GM21515 (cell line): ENCODE data around the gene NOL11.
"Not testable (repeated sequence)": the region's sequence is repeated elsewhere in the genome, so short reads cannot be mapped to it uniquely, and the experiment has no call there.

Experiments used
- ATAC-seq: cut with Tn5 transposase; IDR thresholded peaks from one replicate; pipeline ENCODE4 v1.9.1; 2021; ENCODE audit not compliant: unreplicated experiment

NOL11 gene

DNA sequence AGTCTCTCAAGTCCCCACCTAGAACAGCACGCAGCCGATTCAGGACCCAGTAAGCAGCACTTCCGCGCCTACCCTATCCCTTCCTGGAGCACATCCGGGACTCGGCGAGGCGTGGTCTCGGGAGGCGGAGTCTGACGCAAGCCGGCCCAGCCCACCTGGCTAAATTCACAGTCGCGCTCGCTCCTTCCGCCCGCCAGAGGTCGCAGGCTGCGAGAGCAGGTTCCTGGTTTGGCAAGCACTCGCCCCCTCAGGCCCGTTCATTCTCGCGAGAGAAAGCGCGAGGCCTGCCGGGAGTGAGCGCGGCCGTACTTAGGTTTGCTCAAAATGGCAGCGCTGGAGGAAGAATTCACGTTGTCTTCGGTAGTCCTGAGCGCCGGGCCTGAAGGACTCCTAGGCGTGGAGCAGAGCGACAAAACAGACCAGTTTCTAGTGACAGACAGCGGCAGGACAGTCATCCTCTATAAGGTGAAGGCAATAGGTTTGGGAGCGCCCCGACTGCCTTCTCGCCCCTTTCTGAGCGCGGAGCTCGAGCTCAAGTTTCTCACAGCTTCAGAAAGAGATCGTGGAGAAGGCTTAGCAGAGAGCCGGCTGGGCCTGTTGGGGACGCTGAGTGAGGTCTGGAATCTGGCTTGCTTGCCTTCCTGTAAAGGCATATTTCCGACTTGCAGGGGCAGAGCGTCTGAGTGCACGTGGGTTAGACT, at the start of gene NOL11:
TSS of gene NOL11 (plus strand) at position 313 of the 701 bp plus-strand sequence. CDS start at position 325, 12 bp downstream.
- peak; percentile 98 for ATAC-seq

DNA sequence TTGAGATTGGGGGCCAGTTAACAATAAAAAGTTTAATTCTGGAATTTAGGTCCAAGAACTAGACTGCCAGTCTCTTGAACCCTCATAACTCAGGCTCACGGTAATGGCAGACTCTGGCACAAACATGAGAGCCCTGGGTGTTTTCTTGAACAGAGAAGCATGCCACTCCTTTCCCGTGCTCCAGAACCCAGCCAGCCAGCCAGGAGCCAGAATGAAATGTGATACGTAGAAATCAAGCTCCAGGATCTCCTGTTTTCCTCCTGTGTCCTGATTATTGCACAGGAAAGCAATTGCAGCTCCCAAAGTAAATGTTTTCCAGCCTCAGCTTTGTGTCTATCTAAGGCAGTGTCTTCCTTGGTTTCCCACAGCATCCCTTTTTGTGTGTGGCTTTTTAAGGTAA, 46.2 kb upstream of the NOL11 start:
- no peak for ATAC-seq

DNA sequence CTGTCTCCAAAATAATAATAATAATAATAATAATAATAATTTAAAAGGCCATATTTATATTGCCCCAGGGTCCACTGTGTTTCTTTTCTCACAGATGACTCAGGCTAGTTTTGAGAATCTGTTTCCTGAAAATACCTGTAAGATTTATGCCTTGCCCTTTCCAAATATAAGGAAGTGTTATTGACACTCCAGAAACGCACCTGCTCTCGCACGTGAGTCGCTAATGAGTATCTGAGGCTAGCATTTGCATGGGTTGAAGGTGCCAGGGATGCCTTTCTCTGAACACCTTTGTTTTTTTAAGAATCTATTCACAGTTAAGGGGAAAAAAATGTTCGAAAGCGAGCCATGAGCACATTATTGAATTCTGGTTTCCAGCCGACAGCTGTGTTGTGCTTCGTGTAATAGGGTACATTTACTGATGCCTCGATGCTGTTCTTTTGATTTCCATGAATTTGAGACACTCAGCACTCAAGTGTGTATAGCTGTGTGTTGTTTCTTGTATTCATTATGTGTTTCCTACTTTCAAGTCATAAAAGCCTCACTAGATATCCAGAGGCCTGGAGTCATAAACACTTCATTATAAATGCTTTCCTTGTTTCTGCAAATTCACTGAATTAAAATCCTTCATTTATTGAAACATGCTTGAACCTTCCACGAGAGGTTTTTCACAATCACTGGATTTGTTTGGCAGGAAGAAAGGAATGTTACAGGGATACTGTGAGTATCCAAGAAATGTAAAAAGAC, 45.0 kb upstream of the NOL11 start:
- ATAC-seq = no peak

DNA sequence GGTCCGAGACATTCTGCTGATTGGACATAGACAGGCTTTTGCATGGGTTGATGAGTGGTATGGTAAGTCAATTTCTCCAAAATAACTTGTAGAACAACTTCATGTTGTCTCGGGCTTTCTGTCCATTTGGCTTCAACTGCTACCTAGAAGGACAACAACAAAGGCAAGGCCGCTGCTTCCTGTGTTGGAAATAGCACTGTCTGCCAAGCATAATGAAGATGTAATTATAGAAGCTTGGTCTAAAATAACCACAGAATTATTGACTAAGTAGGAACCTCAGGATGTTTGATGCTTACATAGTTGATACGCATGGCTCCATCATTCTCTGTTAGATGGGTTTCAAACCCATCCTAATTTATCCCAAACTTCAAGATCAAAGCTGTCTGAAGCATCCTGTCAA, 42.3 kb upstream of the NOL11 start:
- ATAC-seq = no peak

DNA sequence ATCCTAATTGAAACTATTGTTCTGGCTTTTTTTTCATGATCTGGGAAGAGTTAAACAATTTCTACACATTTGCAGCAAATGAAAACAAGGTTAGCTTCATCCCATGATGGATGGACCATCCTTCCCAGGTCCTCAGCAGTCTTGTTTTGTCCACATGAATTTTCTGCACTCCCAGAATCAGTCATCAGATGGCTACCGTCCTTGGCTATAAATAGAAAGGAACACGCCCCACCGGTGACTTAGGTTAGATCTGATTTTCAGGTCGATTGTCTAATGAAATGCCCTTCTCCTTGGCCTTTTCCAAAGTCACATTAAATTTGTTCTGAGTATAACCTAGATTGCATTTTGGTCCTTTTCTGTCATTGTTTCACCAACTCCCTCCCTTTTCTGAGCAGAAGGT, 41.4 kb upstream of the NOL11 start:
- ATAC-seq = no peak

DNA sequence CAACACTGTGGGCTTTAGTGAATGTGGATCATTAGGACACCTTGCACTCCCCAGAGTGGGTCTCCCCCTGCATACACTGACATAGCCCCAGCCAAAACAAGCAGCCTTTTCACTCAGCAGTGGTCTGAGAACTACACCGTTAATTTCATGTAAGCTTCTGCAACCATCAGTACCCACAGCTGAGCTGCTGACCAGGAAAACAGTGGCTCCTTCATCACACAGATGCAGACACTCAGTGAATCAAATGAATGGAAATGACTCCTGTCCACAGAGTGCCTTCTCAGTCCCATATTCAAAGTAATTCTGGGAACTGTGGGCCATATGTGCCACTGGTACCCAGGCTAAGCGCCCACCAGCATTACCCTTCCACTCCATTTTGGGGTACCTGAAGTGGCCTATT, 39.3 kb upstream of the NOL11 start:
- no peak for ATAC-seq

DNA sequence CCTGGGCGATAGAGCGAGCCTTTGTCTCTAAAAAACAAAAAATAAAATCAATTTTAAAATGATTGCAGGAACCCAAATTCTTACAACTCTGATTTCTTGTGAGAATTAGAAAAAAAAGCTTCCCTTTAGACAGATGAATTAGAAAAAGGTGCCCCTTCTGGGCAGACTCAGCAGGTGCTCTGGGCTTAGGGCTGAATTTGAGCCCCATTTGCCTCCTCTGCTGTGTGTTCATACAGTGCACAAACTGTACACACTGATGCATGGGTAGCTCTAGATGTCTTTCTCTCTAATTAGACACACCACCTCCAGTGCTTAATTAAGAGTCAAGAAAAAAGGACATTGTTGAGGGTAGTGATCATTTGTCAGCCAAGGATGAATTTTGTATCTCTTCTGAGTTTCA, 38.5 kb upstream of the NOL11 start:
- ATAC-seq = no peak

DNA sequence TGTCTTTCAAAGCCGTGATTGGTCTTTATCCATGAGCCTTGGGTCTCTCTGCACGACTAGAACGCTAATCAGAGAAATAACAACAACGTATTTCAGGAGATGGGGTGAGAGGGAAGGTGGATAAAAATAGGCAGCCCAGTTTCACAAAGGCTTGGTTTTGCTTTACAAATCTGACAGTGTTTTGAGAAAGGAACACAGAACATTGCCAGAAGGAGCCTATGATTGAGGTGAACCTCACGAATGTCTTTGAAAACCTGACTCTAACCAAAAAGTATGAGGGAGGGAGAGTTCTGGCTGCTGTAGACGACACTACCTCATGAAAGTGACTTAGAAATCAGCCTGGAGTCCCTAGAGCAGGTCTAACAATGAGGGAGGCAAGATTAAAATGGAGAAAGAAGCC, 38.0 kb upstream of the NOL11 start:
- ATAC-seq = no peak

DNA sequence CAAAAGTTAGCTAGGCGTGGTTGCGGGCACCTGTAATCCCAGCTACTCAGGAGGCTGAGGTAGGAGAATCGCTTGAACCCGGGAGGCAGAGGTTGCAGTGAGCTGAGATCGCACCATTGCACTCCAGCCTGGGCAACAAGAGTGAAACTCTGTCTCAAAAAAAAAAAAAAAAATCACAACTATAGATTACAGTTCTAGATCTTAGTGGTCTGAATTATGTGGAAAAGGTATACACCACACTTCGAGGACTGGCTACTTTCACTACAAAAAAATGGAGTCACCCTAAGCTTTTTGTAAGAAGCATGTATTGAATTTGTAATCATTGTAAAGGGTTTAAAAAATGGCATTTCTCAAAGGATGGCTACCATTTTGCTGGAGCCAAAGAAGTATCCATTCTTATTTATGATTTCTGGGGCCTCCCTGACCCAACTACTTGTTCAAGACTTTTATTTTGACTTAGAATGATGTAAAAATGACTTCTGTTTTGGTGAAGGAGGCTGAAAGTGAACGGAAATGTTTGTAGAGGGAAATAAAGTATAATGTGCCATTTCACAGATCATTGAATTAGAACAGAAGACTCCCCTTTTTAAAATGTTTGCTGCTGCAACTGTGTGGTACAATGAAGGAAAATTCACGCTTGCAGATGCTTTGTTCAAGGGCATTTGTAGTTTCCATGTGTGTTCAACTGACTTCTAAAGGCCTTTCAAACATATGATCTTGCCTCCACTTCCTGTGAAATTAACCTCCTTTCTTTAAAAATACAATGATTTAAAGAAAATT, 37.1 kb upstream of the NOL11 start:
- ATAC-seq = no peak

DNA sequence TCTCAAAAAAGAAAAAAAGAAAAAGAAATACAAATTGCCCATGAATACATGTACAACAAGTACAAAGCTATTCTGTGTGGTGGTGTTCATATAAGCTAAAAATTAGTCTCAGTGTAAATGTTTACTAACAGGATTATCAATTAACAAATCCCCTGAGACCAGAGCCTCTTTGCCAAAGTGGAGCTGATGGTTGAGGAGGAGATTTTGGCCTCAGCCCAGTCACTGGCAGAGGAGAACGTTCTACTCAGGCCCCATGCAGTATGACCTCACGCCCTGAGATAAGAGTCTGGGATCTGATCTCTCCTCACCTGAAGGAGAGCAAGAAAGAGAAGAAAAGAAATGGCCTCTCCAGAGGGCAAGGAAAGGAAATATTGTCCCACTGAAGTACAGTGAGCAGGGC, 35.5 kb upstream of the NOL11 start:
- ATAC-seq = no peak

DNA sequence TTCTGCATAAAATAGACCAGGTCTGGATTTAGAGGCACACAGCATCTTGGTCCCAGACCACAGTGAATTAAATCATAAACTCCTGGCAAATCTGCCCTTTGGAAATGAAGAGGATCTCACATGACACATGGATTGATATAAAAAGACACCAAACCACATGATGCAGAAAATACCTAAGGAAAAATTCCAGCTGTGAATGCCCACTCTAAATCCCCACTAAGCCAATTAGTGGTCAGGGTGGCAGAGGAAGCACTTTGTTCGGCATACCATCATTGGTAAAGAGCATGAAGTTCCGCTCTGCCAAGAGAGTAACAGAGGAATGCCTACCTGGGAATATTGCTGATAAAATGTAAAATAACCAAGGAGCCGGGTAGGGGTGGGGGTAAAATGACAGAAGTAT, 32.4 kb upstream of the NOL11 start:
- no peak for ATAC-seq

DNA sequence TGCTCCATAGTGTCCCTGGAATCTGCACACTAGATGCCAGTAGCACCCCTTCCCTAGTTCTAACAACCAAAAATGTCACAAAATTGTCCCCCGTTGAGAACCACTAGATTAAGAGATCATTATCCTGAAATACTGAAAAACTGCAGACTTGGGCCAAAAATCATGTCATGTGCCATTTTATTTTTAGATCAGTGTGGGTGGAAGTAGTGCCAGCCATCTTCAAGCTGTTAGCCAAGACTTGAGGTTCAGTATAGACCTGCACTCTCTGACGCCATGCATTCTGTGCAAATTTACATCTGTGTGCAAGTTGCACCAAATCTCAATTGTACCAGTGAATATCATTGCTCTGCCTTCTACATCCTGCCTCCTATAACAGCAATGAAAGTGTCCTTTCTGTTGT, 31.5 kb upstream of the NOL11 start:
- no peak for ATAC-seq

DNA sequence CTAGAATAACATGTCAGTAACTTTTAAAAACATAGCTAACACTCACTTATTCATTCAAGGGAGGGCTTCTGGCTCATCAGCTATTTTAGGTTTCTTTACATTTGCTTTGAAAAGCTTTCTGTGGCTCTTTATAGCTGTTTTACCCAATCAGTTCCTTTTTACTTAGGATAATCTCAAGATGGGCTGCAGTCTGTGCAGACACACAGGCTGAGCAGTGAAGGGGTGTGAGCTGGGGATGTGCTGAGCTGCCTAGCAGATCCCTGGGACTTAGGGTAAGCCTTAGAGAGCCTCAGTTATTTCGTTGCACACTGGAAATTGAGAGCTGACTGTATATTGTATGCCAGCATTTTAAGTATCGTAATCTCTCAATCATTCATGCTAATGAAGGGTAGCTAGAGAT, 30.2 kb upstream of the NOL11 start:
- no peak for ATAC-seq

DNA sequence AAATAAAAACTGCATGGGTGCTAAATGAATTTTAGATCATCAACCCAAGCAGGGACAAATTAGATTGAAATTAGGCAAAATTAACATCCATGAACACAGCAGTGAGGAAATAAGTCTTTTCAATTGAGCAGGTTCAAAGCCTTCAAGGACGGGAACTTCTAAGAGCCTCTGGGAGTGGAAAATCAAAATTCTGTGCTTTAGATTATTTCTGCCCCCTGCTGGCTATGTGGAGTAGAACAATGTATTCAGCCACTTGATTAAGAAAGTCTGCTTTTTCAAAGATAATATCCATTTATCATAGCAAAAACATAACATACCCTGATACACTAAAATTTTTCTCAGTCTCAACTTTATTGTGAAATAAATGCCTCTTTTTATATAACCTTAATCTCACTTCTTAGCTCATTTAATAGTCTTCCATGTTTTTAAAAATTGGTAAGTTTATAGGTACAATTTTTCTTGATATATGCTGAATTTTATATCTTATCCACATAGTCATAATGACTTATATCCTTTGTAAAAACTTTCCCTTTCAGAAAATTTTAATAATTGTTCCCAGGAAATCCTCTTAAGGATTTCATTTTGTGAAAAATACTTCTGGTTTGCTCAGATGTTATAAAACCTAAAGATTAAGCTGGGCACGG, 28.1 kb upstream of the NOL11 start:
- ATAC-seq = no peak

DNA sequence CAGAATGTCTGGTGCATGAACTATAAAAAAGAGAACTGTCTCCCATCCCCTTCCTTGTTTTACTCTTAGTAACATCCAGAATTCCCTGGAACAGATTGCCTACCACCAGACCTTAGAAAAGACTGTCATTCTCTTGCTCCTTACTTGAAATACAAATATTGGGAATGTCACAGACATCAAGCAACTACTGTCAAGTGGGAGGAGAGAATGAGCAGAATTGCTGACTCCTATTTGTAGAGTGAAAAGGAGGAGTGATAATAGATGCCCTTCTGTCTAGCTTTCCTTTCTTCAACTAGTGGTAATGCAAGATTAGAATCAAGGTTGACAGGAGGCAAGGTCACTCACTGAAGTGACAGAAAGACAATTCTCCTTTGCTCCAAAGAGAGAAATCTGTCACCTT, 23.9 kb upstream of the NOL11 start:
- no peak for ATAC-seq

DNA sequence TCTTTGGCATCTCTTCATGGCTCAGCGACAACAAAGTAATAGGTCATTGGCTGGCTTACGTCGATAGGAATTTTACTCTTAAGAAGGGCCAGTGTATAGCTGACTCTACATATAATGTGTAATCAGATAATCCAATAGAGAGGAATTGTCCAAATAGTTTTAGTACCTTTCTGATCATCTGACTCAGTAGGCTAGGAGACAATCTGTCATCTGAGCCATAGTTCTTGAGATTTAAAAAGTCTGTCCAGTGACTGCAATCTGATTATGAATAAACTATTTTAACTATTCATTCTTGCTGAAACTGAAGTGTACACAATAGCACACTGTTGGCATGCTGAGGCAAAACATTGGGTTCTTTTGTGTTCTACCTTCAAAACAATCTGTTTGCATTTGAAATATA, 21.4 kb upstream of the NOL11 start:
- no peak for ATAC-seq

DNA sequence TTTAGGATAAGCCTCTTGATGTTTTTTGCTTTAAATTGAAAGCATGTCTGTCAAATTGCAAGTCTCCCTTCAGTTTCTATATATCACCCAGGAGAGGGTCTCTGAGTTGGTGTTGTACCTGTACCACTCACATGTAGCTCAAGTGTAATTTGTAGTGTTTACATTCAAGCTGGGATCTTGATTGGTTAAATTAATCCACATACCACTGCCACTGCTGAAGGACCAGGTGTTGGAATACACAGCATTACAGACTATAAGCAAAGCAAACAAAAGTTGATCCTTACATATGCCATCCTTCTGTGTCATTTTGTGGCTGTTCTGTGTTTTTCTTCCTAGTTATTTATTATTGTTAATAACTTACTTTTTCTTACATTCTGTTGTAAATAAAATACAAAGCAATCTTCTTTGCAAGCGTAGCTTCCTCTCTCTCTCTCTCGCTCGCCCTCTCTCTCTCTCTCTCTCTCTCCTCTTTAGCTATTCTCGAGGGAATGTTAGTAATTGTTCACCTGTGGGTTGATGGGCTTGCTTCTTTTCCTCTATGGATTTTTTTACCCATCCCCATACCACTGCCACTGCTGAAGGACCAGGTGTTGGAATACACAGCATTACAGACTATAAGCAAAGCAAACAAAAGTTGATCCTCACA, 20.8 kb upstream of the NOL11 start:
- ATAC-seq = no peak

DNA sequence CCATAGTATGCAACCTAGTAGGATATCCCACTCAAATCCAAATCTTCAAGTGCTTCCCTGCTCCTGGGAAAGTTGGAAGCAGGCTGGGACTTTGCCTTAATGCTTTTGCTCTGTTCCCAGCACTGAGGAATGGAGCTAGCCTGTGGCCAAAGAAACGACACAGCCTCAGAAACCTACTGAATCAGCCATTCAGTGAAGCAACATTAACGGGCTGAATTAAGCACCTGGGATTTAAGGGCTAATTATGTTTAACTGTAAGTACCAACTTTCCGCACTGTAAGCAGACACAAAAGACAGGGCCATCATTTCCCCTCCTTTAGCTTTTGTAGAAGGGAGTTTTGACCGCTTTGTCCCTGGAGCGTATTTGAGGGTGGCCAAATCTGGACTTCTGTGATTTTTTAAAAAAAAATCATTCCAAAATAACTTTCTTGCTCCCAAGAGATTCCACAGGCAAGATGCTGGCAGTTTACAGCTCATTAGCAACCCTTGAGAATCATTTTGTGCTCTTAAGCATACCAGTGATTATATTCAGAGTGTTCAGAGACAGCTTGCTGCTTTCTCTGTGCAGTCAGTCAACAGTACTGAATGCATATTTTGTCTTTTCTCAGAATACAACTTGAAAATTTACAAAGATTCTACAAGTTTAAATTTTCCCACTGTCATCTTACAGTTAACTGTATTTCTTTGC, 17.6 kb upstream of the NOL11 start:
- no peak for ATAC-seq

DNA sequence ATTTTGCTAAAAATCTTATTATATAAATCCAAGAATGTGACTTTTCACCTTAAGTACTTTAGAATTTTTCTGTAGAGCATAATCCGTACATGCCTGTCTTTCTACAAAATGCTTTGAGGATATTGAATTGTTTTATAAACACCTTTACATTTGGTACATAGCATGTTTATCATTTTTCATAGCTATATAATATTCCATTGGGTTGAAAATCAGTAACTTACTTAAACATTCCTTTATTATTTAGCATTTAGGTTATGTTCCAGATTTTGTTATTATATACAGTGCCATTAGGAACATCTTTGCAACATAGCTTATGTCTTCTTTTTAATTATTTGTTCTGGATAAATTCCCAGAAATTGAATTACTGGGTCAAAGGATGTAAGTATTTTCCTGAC, 17.0 kb upstream of the NOL11 start:
- ATAC-seq = no peak

DNA sequence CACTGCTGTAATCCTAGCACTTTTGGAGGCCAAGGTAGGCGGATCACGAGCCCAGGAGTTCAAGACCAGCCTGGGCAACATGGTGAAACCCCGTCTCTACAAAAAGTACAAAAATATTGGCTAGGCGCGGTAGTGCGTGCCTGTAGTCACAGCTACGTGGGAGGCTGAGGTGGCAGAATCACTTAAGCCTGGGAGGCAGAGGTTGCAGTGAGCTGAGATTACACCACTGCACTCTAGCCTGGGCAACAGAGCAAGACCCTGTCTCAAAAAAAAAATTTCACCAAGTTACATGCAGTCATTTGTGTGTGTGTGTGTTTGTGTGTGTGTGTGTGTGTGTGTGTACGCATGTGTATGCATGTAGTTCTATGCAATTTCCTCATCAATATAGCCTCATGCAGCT, 14.9 kb upstream of the NOL11 start:
- ATAC-seq = not testable (repeated sequence)
